NCI-H510A (cell line): ENCODE results near the gene PC.
A peak's percentile ranks its signal among the peaks of the same experiment; 100 is the strongest.

Experiments used
- DNase-seq: peaks from one replicate; lab custom pipeline; 2025; lab: John Stamatoyannopoulos, UW

Gene PC

GRCh38 chr11:66853242-66854229 is 104.6 kb downstream of the PC start:
- DNase-seq = no peak

DNA sequence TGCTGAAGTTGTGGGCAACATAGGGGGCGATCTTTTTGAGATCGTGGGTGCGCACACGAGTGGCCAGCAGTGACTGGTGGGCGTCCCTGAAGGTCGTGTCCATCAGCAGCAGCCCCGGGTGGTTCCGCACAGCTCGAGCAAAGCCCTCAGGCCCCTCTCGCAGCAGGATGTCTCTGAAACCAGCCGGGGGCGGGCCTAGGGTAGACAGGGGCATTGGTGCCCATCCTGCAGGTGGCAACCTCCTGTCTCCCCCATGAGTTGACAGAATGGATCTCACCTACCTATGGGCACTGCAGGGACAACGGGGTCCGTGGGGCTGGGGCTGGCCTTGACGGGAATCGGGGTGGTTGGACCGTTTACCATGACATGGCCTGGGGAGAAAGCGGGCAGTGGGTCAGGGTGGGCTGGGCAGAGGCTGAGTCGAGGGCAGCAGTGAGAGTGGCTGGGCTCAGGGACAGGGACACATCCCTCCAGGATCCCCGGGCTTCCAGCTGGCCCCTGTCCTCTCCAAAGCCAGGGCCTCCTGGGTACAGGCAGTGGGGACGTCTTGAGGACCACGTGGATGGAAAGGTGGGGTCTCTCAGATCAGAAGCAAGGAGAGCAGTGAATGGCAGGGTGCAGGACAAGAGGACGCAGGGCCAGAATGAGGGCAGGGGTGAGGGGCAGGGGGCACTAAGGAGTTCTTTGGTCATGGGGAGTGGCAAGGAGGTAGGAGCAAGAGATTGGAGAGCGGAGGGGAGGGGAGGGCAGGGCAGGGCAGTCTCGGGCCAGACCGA is 105.5 kb downstream of the PC start:
- DNase-seq = no peak

- no peak for DNase-seq
Measured at GRCh38 chr11:66851698-66852465, 106.3 kb downstream of the PC start.

DNA sequence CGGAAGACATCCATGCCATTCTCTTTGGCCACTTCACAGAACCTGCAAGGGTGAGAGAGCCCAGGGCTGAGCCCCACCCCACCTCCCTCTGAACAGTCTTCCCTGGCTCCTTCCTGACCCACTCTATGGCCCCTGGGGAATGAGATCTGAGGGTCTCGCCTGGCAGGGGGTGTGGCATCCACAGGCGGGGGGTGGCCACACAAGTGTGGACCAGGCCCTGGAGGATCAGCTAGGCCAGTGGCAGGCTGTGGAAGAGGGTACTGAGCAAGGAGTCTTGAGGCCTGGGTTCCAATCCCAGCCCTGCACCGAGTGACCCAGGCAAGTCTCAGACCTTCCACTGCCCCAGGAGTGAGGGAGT is 107.0 kb downstream of the PC start:
- DNase-seq = no peak

DNA sequence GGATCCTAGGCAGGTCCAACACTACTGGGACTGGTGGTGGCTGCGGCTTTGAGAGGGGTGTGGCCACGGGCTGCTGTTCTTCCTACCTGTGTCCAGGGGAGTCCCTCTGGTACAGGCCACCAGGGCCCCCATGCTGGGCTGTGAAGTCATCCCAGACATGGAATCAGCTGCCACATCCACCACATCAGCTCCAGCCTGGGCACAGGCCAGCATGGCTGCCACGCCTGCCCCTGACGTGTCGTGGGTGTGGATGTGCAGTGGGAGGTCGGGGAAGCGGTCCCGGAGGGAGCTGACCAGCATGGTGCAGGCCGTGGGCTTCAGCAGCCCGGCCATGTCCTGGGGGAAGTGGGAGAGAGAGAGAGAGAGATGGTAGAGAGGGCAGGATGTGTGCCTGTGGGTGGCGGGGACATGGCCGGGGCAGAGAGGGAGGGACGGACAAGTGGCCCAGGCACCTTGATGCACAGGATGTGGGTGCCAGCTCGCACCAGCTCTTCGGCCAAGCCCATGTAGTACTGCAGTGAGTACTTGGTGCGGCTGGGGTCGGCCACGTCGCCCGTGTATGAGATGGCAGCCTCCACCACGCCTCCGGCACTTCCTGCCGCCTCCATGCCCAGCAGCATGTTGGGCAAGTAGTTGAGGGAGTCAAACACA is 107.5 kb downstream of the PC start:
- DNase-seq = no peak

DNA sequence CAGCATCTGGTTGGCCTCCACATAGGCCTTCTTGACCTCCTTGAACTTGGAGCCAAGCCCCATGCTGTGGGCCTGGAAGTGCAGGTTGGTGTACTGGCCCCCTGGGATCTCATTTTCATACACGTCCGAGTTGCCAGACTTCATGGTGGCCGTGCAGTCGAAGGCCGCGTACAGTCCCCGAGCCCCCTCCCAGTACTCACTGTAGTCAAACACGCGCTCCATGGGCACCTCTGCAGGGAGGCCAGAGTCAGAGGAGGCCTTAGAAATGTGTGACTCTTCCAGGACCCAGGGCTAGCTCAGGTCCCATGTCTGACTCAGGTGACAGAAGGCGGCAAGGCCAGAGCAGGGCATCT is 108.0 kb downstream of the PC start:
- no peak for DNase-seq

- no peak for DNase-seq
Measured at GRCh38 chr11:66849501-66850234, 108.5 kb downstream of the PC start.

GRCh38 chr11:66848671-66849500 is 109.3 kb downstream of the PC start:
- DNase-seq = no peak

DNA sequence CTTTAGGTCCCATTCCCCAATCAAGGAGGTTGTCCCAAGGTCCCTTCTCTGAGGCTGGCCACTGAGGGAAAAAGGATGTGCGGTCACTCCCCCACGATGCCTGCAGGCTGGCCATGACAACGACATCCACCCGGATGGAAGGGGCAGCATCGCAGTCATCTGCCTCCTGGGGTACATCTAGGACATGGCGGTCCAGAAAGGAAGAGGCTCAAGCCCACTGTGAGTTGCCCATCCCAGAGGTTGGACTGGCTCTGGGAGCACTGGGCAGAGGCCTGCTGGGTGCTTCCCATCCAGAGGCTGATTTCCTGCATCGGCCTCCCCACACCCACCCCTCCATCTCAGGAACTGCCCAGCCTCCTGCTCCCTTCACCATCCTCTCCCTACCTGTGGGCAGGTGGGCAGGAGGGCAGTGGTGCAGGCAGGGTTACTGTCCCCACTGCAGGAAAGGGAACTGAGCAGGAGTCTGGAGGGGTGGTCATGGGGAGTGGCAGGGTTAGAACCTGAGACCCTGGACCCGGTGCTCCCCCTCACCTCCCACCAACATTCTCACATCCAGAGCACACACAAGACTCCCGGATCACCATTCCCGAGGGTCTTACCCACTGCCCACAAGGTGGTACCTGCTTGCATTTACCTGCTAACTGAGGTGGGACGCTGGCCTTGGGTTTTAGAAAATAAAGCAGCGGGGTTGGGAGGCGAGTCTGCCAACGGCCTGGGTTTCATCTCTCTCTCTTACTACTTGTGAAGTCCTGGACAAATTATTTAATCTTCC is 110.5 kb downstream of the PC start:
- DNase-seq = no peak

DNA sequence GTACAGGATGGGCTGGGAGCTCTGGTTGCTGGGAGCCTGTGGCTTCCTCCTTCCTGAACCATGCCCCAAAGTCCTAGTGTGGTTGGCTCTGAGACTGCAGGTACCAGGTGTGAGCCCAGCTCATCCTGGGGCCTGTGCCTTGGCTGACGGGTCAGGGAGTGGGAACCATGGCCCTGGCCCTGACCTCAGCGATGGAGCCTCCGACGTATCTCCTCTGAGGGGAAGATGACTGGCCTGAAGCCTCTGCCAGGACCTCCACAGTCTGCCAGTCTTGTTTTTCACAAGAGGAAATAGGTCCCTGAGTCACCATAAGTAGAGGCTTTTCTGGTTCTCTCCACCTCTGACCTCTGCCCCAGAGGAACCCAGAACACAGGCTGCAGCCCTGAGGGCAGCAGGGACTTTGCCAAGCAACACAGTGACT is 111.5 kb downstream of the PC start:
- no peak for DNase-seq

- no peak for DNase-seq
Measured at GRCh38 chr11:66845876-66846212, 112.3 kb downstream of the PC start.

DNA sequence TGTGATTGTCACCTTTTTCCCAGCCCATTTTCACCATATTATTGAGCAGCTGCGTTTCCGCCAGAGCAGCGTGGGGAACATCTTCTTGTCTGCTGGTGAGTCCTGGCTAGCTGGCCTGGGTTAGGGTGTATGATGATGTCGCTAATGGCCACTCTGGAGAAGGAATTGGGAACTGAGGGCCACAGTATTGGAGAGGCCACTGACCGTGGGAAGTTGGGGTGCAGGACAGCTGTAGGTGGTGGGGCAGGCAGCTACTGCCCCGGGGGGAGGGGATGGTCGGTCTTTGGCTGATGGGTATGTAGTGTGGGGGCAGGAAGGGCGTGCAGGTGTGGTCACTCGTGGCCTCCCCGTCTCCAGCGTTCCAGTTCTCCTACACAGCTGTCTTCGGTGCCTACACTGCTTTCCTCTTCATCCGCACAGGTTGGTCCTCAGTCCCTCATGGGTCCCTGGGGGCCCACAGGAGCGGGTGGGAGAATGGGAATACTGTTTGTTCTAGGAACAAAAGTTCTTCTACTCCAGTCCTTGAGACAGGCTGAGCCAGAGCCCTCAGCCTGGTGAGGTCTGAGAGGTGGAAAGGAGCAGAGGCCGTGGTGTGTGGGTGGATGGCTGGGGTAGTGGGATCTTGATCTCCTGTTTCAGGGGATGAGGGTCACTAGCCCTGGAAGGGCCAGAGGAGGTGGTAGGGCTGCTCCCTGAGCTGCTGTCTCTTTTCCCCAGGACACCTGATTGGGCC is 112.9 kb downstream of the PC start:
- DNase-seq = no peak

GRCh38 chr11:66844496-66845142 is 113.6 kb downstream of the PC start:
- DNase-seq = no peak

GRCh38 chr11:66843776-66844495 is 114.2 kb downstream of the PC start:
- DNase-seq = no peak

DNA sequence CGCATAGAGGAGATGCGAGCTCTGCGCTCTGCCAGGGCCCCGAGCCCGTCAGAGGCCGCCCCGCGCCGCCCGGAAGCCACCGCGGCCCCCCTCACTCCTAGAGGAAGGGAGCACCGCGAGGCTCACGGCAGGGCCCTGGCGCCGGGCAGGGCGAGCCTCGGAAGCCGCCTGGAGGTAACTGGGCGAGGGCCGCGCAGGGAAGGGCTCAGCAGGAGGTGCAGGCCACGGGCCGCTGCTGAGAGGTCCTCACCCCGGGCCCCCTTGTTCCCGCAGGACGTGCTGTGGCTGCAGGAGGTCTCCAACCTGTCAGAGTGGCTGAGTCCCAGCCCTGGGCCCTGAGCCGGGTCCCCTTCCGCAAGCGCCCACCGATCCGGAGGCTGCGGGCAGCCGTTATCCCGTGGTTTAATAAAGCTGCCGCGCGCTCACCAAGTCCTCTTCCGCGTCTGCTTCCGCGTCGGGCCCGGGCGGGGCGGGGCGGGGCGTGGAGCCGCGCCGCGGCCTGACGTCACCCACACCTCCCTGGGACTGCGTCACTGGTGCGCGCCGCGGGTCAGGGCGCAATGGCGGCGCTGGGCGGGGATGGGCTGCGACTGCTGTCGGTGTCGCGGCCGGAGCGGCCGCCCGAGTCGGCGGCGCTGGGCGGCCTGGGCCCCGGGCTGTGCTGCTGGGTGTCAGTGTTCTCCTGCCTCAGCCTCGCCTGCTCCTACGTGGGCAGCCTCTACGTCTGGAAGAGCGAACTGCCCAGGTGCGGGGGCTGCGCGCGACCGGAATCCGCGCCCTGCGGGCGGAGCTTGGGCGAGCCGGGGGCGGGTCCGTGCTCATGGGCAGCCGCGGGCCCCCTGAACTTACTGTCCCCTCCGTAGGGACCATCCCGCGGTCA is 115.0 kb downstream of the PC start, which contains the start of gene RCE1:
Gene RCE1 (plus strand): TSS at position 546 of the 880 bp plus-strand sequence. CDS start 15 bp downstream, at position 561.
- DNase-seq = peak; percentile 83

DNA sequence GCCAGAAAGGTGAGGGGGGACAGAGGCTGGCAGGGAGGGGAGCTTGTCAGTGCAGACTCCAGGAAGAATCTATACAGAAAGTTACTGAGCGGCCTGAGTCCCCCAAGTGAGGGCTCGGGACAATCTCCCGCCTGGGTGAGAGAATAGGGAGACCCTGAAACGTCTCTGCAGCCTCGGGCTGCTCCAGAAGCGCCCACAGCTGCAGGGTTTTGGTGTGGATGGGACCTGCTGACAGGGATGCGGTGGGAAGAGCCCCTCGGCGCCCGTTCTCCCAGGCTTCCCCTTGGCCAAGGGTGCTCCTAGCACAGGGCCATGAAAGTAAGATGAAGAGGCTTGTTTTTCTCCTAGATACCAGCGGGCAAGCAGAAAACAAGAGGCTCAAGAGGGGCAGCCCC is 115.7 kb downstream of the PC start:
- DNase-seq = no peak

GRCh38 chr11:66841861-66842260 is 116.3 kb downstream of the PC start:
- no peak for DNase-seq
